ENCODE measurements around the gene CHCHD10. TPM values are rescaled to one million over a fixed set of nuclear protein-coding genes. Genes with fewer than 3 reads are reported as not detected.

CHCHD10 gene
- total and polyA plus RNA-seq, 11 donors = 374 to 2,069 (median 944) TPM

DNA sequence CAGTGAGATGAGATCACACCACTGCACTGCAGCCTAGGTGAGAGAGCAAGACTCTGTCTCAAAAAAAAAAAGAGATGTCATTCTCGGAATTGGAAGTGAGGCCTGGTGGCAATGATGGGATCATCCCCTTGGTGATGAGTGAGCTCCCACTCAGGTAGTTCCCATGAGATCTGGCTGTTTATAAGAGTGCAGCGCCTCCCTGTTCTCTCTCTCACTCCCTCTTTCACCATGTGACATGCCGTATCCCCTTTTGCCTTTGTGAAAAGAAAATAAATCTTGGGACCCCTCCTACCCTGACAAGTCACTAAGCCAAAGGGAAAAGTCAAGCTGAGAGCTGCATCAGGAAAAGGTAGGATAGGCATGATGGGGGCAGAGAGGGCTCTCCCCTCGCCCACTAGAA is 45.6 kb downstream of the CHCHD10 start:
- intact Hi-C loops (cut with DNase I) = no loop called here
- WGBS, 4 donors = 70 to 78% (median 76%) methylated on average over 4 of the region's 4 CpGs
- DNase-seq (no peak), ATAC-seq (no peak)
- Histone ChIP-seq H3K27me3 (no peaks in the 10 kb centered on the region), H3K36me3 (no peaks in the 10 kb centered on the region), H3K27ac (no peak overlapping the region), H3K9me3 (no peaks in the 10 kb centered on the region), H3K4me1 (peaks cover 0 to 5% (median 4%) of the 10 kb centered on the region in 12 donors), H3K4me3 (no peak overlapping the region)
- no peak for TF ChIP-seq POLR2A (IDR thresholded peaks at IDR 0.05)
- TF ChIP-seq, protein P1, sequence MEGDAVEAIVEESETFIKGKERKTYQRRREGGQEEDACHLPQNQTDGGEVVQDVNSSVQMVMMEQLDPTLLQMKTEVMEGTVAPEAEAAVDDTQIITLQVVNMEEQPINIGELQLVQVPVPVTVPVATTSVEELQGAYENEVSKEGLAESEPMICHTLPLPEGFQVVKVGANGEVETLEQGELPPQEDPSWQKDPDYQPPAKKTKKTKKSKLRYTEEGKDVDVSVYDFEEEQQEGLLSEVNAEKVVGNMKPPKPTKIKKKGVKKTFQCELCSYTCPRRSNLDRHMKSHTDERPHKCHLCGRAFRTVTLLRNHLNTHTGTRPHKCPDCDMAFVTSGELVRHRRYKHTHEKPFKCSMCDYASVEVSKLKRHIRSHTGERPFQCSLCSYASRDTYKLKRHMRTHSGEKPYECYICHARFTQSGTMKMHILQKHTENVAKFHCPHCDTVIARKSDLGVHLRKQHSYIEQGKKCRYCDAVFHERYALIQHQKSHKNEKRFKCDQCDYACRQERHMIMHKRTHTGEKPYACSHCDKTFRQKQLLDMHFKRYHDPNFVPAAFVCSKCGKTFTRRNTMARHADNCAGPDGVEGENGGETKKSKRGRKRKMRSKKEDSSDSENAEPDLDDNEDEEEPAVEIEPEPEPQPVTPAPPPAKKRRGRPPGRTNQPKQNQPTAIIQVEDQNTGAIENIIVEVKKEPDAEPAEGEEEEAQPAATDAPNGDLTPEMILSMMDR (IDR thresholded peaks at IDR 0.05) = no peak

DNA sequence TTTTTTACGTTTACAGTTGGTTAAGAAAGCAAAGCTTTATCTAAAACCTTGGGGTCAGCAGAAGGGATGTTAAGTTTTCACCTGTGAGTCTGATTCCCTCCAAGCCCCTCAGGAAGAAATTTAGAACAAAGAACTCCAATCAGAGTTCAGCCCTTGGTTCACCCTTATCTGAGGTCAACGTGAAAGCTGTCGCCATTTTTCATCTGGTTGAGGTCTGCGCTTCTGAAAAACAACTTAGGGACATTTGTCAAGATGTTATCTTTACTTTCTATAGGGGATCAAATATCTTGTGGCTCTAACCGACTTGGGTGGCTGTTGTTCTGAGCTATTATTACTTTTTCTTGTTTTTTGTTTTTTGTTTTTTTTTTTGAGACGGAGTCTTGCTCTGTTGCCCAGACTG is 46.9 kb downstream of the CHCHD10 start:
- Histone ChIP-seq H3K27ac (no peak overlapping the region), H3K36me3 (no peaks in the 10 kb centered on the region), H3K4me3 (no peak overlapping the region), H3K9me3 (no peaks in the 10 kb centered on the region), H3K27me3 (no peaks in the 10 kb centered on the region), H3K4me1 (peaks cover 0 to 15% (median 9%) of the 10 kb centered on the region in 12 donors)
- no peak for ATAC-seq
- intact Hi-C loops (cut with DNase I) = no loop called here
- TF ChIP-seq, protein P1 (IDR thresholded peaks at IDR 0.05) = no peak
- TF ChIP-seq POLR2A (IDR thresholded peaks at IDR 0.05) = no peak
- DNase-seq = no peak
- WGBS, 4 donors = 69 to 80% (median 71%) methylated on average over 6 of the region's 6 CpGs

DNA sequence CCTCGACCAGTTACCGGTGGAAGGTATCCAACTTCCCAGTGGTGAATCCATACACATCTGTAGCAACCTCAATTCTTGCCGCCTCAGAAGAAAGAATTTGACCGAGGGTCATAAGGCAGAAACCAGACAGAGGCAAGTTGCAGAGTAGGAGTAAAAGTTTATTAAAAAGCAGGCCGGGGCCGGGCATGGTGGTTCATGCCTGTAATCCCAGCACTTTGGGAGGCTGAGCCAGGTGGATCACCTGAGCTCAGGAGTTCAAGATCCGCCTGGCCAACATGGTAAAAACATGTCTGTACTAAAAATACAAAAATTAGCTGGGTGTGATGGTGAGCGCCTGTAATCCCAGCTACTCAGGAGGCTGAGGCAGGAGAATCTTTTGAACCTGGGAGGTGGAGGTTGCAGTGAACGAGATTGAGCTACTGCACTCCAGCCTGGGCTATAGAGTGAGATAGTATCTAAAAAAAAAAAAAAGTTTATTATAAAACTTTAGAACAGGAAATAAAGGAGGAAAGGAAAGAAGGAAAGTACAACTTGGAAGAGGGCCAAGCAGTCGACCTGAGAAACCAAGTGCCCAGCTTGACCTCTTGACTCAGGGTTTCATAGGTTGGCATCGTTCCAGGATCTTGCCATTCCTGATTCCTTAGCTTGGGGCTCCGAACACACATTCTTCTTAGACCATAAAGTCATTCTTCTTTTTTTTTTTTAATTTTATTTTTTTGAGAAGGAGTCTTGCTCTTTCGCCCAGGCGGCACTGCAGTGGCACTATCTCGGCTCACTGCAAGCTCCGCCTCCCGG is 49.2 kb downstream of the CHCHD10 start:
- peaks cover 0 to 17% (median 8%) of the 10 kb centered on the region in 9 donors for H3K36me3 ChIP-seq
- intact Hi-C loops (cut with DNase I) = loop anchor here in 1 of 10 donors (5.0 kb wide), 1 partner anchor 34 kb away; the partner anchor contains the start of genes VPREB3 and ZNF70
- H3K4me3 ChIP-seq = no peak overlapping the region
- WGBS, 4 donors = 89 to 91% (median 90%) methylated on average over 17 of the region's 17 CpGs
- ATAC-seq (no peak), DNase-seq (no peak)
- peaks cover 0 to 19% (median 10%) of the 10 kb centered on the region in 12 donors for H3K4me1 ChIP-seq
- H3K27me3 ChIP-seq = no peaks in the 10 kb centered on the region
- no peak overlapping the region for H3K27ac ChIP-seq
- TF ChIP-seq, protein P1 (IDR thresholded peaks at IDR 0.05) = no peak
- no peak for TF ChIP-seq POLR2A (IDR thresholded peaks at IDR 0.05)
- no peaks in the 10 kb centered on the region for H3K9me3 ChIP-seq

Data from heart left ventricle (tissue), 16 donors.